Activated T-cell treated with anti-CD3 and anti-CD28 coated beads for 1 hour (primary cell): Measurements from ENCODE around the gene PMIS2.

ENCODE experiments used
- DNase-seq: peaks from one replicate; pipeline ENCODE4 v3.0.0-alpha.2; 2020; ENCODE audit warnings: low read depth

Gene PMIS2

GRCh38 chr19:35633727-35634440 lies 47.9 kb downstream of the PMIS2 start:
- no peak for DNase-seq

DNA sequence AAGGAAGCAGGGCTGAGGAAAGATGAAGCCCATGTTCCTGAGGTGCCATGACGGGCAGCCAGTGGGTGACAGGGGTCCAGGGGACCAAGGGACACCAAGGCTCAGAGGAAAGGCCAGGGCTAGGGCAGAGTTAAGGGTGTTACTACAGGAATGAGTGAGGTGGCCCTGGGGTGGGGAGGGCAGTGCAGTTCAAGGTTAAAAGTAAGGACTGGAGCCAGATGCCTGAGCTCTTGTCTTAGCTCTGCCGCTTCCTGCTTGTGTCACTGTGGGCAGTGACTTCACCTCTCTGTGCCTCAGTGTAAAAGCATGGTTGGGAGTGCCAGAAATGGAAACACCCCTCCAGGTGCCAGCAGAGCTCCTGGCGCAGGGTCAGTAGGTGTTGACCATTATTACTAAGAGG lies 50.7 kb downstream of the PMIS2 start:
- DNase-seq: no peak
